HG03354 (cell line): ENCODE data around the gene EDC3.
"Not testable (repeated sequence)": the region's sequence is repeated elsewhere in the genome, so short reads cannot be mapped to it uniquely, and the experiment has no call there.

Experiments
- ATAC-seq: cut with Tn5 transposase; IDR thresholded peaks from one replicate; pipeline ENCODE4 v1.9.1; 2021; ENCODE audit warnings: mild to moderate bottlenecking; ENCODE audit not compliant: unreplicated experiment, poor library complexity, severe bottlenecking

The EDC3 gene

DNA sequence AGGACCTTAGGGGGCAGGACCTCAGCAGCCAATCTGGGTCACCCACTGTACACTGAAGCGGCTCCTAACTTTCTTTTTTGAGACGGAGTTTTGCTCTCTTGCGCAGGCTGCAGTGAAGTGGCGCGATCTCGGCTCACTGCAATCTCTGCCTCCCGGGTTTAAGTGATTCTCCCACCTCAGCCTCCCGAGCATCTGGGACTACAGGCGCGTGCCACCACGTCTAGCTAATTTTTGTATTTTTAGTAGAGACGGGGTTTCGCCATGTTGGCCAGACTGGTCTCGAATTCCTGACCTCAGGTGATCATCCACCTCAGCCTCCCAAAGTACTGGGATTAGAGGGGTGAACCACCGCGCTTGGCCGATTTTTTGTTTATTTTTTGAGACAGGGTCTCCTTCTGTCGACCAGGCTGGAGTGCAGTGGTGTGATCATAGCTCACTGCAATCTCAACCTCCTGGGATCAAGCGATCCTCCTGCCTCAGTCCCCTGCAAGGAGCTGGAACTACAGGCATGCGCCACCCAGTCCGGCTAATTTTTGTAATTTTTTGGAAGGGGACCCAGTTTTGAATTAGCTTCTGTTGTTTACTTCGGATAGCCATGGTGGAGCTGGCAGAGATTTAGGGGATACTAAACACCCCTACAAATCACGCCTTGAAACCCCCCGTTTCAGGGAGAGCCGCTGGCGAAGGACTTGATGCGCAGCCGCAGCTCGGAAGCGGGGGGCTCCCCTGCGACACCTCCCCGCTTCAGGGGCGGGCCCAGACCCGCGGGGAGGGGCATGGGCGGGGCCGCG, 81.7 kb downstream of the EDC3 start:
- no peak for ATAC-seq

GRCh38 chr15:74613089-74613952, 82.5 kb downstream of the EDC3 start:
- no peak for ATAC-seq

GRCh38 chr15:74612677-74613076, 83.1 kb downstream of the EDC3 start:
- ATAC-seq, result no peak

DNA sequence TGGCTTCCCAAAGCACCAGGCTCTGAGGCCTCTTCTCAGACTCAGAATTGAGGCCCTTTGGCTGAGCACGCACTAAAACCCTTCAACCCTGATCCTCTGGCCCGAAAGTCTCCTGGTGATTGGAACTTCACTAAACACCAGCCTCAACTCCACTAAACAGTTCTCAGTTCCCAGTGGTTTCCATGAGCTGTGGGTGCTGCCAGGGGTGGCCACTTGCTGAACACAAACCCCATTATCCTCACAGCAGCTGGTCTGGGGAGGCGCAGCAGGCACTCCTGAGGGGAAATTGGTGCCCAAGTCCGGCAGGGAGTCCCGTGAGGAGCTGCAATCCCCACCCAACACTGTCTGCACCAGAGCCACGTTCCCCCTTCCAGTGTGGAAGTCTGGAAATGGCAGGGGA, 84.0 kb downstream of the EDC3 start:
- ATAC-seq, result no peak

GRCh38 chr15:74611341-74611740, 84.5 kb downstream of the EDC3 start:
- ATAC-seq, result no peak

DNA sequence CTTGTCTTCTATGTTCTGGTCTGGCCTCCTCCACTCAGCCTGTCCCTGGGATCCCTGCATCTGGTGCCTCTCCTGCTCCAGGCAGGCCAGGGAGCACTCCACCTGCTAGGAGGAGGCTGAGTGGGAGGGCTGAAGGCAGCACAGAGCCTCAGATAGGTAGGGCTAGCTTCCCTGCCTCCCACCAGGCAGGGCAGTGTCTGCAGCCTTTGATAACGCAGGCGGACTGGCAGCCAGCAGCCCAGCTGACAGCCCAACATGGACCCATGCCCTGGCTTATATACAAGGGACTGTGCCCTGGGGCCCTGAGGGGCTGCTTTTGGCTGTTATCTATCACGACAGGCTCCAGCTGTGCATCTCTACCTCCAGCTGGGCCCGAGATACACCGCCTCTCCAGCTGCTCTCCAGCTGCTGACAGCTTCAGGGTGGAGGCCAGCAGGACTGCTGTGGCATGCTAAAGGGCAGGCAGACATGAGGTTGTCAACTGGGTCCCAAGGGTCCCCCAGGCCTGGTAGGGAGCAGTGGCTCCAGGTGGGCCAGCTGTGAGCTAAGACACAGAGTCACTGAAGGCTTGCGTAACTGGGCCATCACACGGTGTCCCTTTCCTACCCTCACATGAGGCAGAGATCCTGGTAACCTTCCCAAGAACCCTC, 85.4 kb downstream of the EDC3 start:
- ATAC-seq, result no peak

- ATAC-seq, result no peak
Measured at GRCh38 chr15:74609938-74610301, 85.9 kb downstream of the EDC3 start.

GRCh38 chr15:74608786-74609185, 87.0 kb downstream of the EDC3 start:
- ATAC-seq, result no peak

GRCh38 chr15:74605795-74606150, 90.1 kb downstream of the EDC3 start:
- no peak for ATAC-seq

- ATAC-seq, result no peak
Measured at GRCh38 chr15:74604983-74605794, 90.6 kb downstream of the EDC3 start.

DNA sequence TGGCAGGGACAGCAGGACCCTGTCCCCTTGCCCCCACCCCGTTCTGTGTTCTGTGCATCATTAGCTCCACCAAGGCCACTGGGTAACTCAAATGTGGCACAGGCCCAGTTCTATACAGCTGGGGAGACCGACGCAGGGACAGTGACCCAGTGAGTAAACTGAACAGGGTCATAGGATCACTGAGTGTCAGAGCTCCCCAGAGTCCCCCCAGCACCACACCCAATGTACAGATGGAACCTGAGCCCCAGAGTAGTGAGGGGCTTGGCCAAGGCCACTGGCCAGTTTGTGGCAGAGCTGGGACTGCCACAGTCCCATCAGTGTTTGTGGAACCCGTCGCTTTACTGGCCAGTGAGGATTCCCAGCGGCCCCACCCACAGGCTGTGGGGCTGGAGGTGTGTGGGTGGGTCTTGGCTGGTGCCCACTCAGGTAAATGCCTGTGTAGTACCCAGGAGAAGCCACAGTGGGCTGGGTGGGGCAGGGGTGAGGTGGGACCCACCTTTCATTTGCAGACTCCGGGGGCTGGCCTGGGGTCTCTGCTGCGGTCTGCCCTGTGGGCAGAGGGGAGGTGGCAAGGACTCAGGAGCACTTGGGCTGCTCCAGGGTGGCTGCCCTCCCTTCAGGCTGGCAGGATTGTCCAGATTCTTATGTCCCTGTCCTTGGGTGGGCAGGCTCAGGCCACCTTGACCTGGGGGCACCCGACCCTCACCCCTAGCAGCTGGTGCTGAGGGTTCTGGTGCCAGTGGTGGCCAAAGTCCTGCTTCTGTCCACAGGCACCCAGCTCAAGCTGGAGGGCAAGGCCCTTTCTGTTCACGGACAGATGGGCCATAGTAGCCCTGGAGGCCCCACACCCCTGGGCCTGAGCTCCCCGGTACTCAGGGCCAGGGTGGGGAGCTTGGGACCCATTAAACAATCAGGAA, 91.8 kb downstream of the EDC3 start:
- ATAC-seq, result no peak

GRCh38 chr15:74603026-74603788, 92.6 kb downstream of the EDC3 start:
- no peak for ATAC-seq

- no peak for ATAC-seq
Measured at GRCh38 chr15:74599156-74599555, 96.7 kb downstream of the EDC3 start.

- peak; percentile 93 for ATAC-seq
Measured at GRCh38 chr15:74598126-74598842, 97.5 kb downstream of the EDC3 start.

DNA sequence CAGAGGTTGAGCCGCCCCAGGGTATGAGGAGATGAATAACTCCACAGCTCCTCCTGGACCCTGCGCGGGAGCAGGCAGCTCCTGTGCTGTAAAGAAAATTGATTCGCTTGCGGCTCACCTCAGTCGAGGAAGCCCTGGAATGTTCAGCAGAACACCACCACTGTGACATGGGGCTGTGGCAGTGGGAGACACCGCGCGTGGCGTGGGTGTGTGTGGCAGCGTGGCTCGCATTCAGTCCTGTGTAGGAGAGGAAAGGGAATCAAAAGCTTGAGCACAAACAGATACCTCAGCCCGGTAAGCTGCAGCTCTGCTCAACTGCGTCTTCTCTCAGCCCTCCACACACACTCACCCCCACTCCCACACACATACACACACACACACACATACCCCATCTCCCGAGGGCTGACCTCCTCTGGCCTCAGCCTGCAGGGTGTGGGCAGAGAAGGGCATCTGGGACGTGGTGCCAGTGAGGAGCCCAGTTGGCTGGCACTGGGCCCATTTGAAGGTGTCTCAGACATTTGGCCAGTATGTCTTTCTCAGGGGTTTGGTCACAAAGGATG, 98.6 kb downstream of the EDC3 start:
- ATAC-seq, result not testable (repeated sequence)

DNA sequence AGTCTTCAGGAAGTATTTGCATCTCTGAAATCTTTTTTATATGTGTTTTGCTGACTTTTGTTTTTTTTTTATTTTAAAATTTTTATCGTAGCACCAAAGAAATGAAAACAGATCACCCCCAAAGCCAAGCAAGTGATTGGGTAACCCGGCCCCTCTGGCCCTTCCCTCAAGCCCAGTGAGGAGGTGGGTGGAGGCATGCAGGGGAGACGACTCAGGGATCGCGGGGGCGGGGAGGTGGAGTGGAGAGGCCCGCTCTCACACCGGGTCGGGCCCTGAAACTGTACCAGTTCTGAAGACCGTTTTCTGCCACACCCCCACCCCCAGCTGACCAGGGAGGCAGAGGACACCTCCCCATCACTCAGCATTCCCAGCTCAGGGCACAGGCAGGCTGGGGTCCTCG, 99.1 kb downstream of the EDC3 start:
- ATAC-seq, result not testable (repeated sequence)

DNA sequence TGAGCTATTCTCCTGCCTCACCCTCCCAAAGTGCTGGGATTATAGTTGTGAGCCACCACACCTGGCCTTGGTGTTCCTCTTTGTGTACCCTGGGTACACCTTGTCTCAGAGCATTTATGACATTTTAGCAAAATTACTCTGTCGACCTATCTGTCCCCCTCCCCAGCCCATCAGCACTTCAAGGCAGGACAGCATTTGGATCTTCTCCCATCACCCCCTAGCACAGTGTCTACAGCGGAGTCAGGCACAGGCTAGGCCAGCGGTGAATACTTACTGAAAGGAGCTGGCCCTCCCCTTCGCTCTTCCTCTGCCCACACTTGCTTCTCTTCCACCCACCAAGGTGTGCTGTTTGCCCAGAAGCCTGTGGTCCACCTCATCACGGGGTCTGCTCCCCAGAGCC, 100.6 kb downstream of the EDC3 start:
- ATAC-seq, result no peak
